H1 (cell line): ENCODE measurements around the gene AK8. TPM values are rescaled to one million over a fixed set of nuclear protein-coding genes. Genes with fewer than 3 reads are reported as not detected.

Source experiments
- CTCF ChIA-PET: fragments of 300-600 bp; sonication (Branson Sonifier 250); formaldehyde crosslinking; loops from one replicate; lab custom pipeline; 2021; ENCODE audit not compliant: partially characterized antibody; lab: Charles Lee
- POLR2A ChIA-PET: fragments of 300-600 bp; sonication (Branson Sonifier 250); formaldehyde crosslinking; loops from one replicate; lab custom pipeline; 2021; ENCODE audit warnings: inconsistent platforms; ENCODE audit not compliant: partially characterized antibody; lab: Charles Lee
- DNase-seq, 2 experiments: peaks; one replicate each; pipeline versions ENCODE4 v3.0.0 to v3.0.0-alpha.2; 2010 to 2022; ENCODE audit warnings: low spot score in 2 of 2, low read depth in 1 of 2, mixed read lengths in 1 of 2
- FAIRE-seq: peaks from 2 replicates; lab custom pipeline; 2011; peaks lifted over from hg19 to GRCh38; lab: Jason Lieb, UNC
- H2AFZ ChIP-seq: 2 replicates; pipeline ENCODE4 v1.8.1; 2012; ENCODE audit warnings: low read length, inconsistent platforms
- H2AK5ac ChIP-seq: 2 replicates; pipeline ENCODE4 v1.6.1; 2013; ENCODE audit warnings: low read depth, low read length
- H2BK120ac ChIP-seq: replicated peaks from 2 replicates; pipeline ENCODE3; 2013; ENCODE audit warnings: low read depth, low read length, inconsistent platforms
- H2BK12ac ChIP-seq: 2 replicates; pipeline ENCODE4 v1.6.1; 2013; ENCODE audit warnings: low read depth, low read length
- H2BK15ac ChIP-seq: 2 replicates; pipeline ENCODE4 v1.6.1; 2013; ENCODE audit warnings: low read length
- H2BK20ac ChIP-seq: 2 replicates; pipeline ENCODE4 v1.6.1; 2013; ENCODE audit warnings: low read length
- H2BK5ac ChIP-seq: 2 replicates; pipeline ENCODE4 v1.6.1; 2013; ENCODE audit warnings: low read depth, low read length
- H3K14ac ChIP-seq: 2 replicates; pipeline ENCODE4 v1.6.1; 2013; ENCODE audit warnings: inconsistent platforms; ENCODE audit not compliant: insufficient read length
- H3K18ac ChIP-seq: 2 replicates; pipeline ENCODE4 v1.6.1; 2013; ENCODE audit warnings: low read length; ENCODE audit errors: extremely low read depth
- H3K23ac ChIP-seq: 2 replicates; pipeline ENCODE4 v1.6.1; 2013; ENCODE audit warnings: inconsistent platforms; ENCODE audit not compliant: insufficient read length
- H3K23me2 ChIP-seq: 2 replicates; pipeline ENCODE4 v1.6.1; 2013; ENCODE audit warnings: low read depth, low read length
- H3K27ac ChIP-seq: 2 replicates; pipeline ENCODE4 v1.6.1; 2011; ENCODE audit warnings: low read depth, low read length, inconsistent platforms
- H3K27me3 ChIP-seq, 4 experiments: replicated peaks in 1 of 4; 1 replicate in 1 of 4; 2 replicates in 3 of 4; pipeline versions ENCODE4 v1.6.1 to v1.8.1; 2011 to 2013; ENCODE audit warnings: low read length in 3 of 4, mild to moderate bottlenecking in 3 of 4, inconsistent platforms in 2 of 4, mixed read lengths in 2 of 4, moderate library complexity in 1 of 4; ENCODE audit not compliant: control insufficient read depth in 3 of 4, insufficient read depth in 3 of 4; ENCODE audit errors: extremely low read depth in 1 of 4
- H3K36me3 ChIP-seq, 4 experiments: 2 replicates each; pipeline versions ENCODE4 v1.6.1 to v1.8.1; 2011 to 2013; ENCODE audit warnings: mild to moderate bottlenecking in 4 of 4, low read length in 3 of 4, moderate library complexity in 2 of 4, control low read depth in 1 of 4, inconsistent platforms in 1 of 4; ENCODE audit not compliant: insufficient read depth in 4 of 4, control insufficient read depth in 2 of 4
- H3K4ac ChIP-seq: replicated peaks from 2 replicates; pipeline ENCODE3; 2013; ENCODE audit warnings: low read length, low read depth, mixed read lengths, inconsistent platforms; ENCODE audit not compliant: insufficient read length
- H3K4me1 ChIP-seq, 4 experiments: replicated peaks in 1 of 4; 1 replicate in 1 of 4; 2 replicates in 3 of 4; pipeline versions ENCODE4 v1.6.1 to v1.8.1; 2011 to 2013; ENCODE audit warnings: low read length in 3 of 4, inconsistent platforms in 2 of 4, mixed read lengths in 1 of 4; ENCODE audit not compliant: insufficient read depth in 4 of 4, control insufficient read depth in 3 of 4
- H3K4me2 ChIP-seq, 2 experiments: 2 replicates each; pipeline versions ENCODE4 v1.6.1 to v1.8.1; 2011 to 2013; ENCODE audit warnings: low read depth in 2 of 2, low read length in 2 of 2, control low read depth in 1 of 2, inconsistent platforms in 1 of 2, mild to moderate bottlenecking in 1 of 2; ENCODE audit not compliant: insufficient read depth in 1 of 2
- H3K4me3 ChIP-seq, 4 experiments: fragments of 200-600, 300-600 bp in 1 of 4; sonication (generic), shearing (Covaris generic), sonication (Bioruptor Twin) in 1 of 4; 2 replicates each; pipeline versions ENCODE4 v1.5.1 to v1.8.1; 2011 to 2016; ENCODE audit warnings: low read length in 4 of 4, low read depth in 3 of 4, control low read depth in 2 of 4, inconsistent platforms in 2 of 4, mild to moderate bottlenecking in 2 of 4, mixed read lengths in 1 of 4, moderate library complexity in 1 of 4; ENCODE audit not compliant: insufficient read depth in 2 of 4; ENCODE audit errors: extremely low read depth in 1 of 4
- H3K56ac ChIP-seq: replicated peaks from 2 replicates; pipeline ENCODE3; 2013; ENCODE audit warnings: low read depth, mild to moderate bottlenecking, mixed read lengths, low read length, inconsistent platforms; ENCODE audit not compliant: insufficient read length
- H3K79me1 ChIP-seq: 2 replicates; pipeline ENCODE4 v1.6.1; 2013; ENCODE audit warnings: low read depth, low read length, control low read depth
- H3K79me2 ChIP-seq, 2 experiments: 2 replicates each; pipeline versions ENCODE4 v1.6.1 to v1.8.1; 2012 to 2013; ENCODE audit warnings: low read length in 2 of 2, mild to moderate bottlenecking in 2 of 2, inconsistent platforms in 1 of 2; ENCODE audit not compliant: insufficient read depth in 2 of 2, control insufficient read depth in 1 of 2
- H3K9ac ChIP-seq, 4 experiments: replicated peaks in 1 of 4; 1 replicate in 1 of 4; 2 replicates in 3 of 4; pipeline versions ENCODE4 v1.6.1 to v1.8.1; 2011 to 2013; ENCODE audit warnings: low read depth in 3 of 4, low read length in 3 of 4, control low read depth in 2 of 4, mild to moderate bottlenecking in 2 of 4, moderate library complexity in 2 of 4, inconsistent platforms in 1 of 4; ENCODE audit errors: extremely low read depth in 1 of 4
- H3K9me3 ChIP-seq, 2 experiments: 2 replicates each; pipeline versions ENCODE4 v1.6.1 to v1.8.1; 2012 to 2013; ENCODE audit warnings: mild to moderate bottlenecking in 2 of 2, moderate library complexity in 2 of 2, control low read depth in 1 of 2, inconsistent platforms in 1 of 2, low read depth in 1 of 2, low read length in 1 of 2, mixed read lengths in 1 of 2; ENCODE audit not compliant: insufficient read depth in 2 of 2
- H4K20me1 ChIP-seq, 2 experiments: replicated peaks in 1 of 2; 2 replicates each; pipeline versions ENCODE3 to v1.8.1; 2011 to 2013; ENCODE audit warnings: inconsistent platforms in 2 of 2, low read length in 2 of 2, mild to moderate bottlenecking in 1 of 2; ENCODE audit not compliant: insufficient read depth in 2 of 2, control insufficient read depth in 1 of 2
- H4K5ac ChIP-seq: 2 replicates; pipeline ENCODE4 v1.6.1; 2013; ENCODE audit warnings: low read length, low read depth, mixed read lengths, inconsistent platforms; ENCODE audit not compliant: insufficient read length
- H4K8ac ChIP-seq: 2 replicates; pipeline ENCODE4 v1.8.0; 2013; ENCODE audit warnings: mild to moderate bottlenecking, moderate library complexity, low read length, inconsistent platforms; ENCODE audit not compliant: insufficient read depth; ENCODE audit errors: extremely low read depth
- H4K91ac ChIP-seq: replicated peaks from 2 replicates; pipeline ENCODE3; 2013; ENCODE audit warnings: low read length, mixed read lengths, inconsistent platforms; ENCODE audit not compliant: insufficient read length
- BACH1 ChIP-seq: IDR thresholded peaks from 2 replicates; pipeline ENCODE4 v1.6.1; 2012; ENCODE audit warnings: low read length, improper control_type of control experiment
- E2F6 ChIP-seq: IDR thresholded peaks from 2 replicates; pipeline ENCODE4 v1.6.1; 2012; ENCODE audit warnings: inconsistent platforms
- POLR2A ChIP-seq, 2 experiments: IDR thresholded peaks; 1 replicate in 1 of 2; 2 replicates in 1 of 2; pipeline ENCODE4 v1.6.1; 2011; ENCODE audit warnings: low read depth in 2 of 2, low read length in 2 of 2, mild to moderate bottlenecking in 2 of 2; ENCODE audit errors: control extremely low read depth in 1 of 2
- POLR2AphosphoS5 ChIP-seq: IDR thresholded peaks from 2 replicates; pipeline ENCODE4 v1.6.1; 2011; ENCODE audit warnings: low read depth, low read length
- POU5F1 ChIP-seq: IDR thresholded peaks from 2 replicates; pipeline ENCODE4 v1.6.1; 2011; ENCODE audit warnings: low read depth, mild to moderate bottlenecking, low read length, moderate library complexity
- SIRT6 ChIP-seq: IDR thresholded peaks from one replicate; pipeline ENCODE4 v1.7.1; 2012; ENCODE audit warnings: low read length, inconsistent platforms
- WGBS, 2 experiments: shearing (Covaris generic) in 1 of 2; methylation state at CpG; one replicate each; pipeline versions ENCODE4 v1.1.6 to v1.1.7; 2013 to 2015; ENCODE audit warnings: low lambda C conversion rate in 2 of 2, mixed read lengths in 2 of 2, inconsistent platforms in 1 of 2, low coverage in 1 of 2, missing lambda C conversion rate in 1 of 2; ENCODE audit not compliant: insufficient replicate concordance in 2 of 2, insufficient coverage in 1 of 2, insufficient read length in 1 of 2; ENCODE audit errors: extremely low coverage in 1 of 2, missing lambda C conversion rate in 1 of 2; 5-methylcytosine and 5-hydroxymethylcytosine counted together
- polyA plus RNA-seq, 7 experiments: library from polyadenylated mRNA; depleted of rRNA in 3 of 7; stranded (reverse) in 5 of 7; unstranded in 2 of 7; fragments of >200 nt in 5 of 7; fragments of 200-250 nt in 2 of 7; gene quantifications; 1 replicate in 5 of 7; 2 replicates in 1 of 7; 4 replicates in 1 of 7; pipeline versions ENCODE4 v1.2.1 to v1.2.3, GENCODE V29; 2011 to 2013; ENCODE audit warnings: missing spikeins in 2 of 7, mixed read lengths in 2 of 7
- total RNA-seq: library from RNA; stranded (reverse); fragmentation: NEBNext Ultra II Directional; extraction: Animal tissue kit (Norgen Biotek cat#: 25700); gene quantifications from 2 replicates; pipeline ENCODE4 v1.2.1, GENCODE V29; 2021
- TF ChIP-seq, protein P1 (sequence below), 3 experiments: IDR thresholded peaks; 1 replicate in 2 of 3; 2 replicates in 1 of 3; pipeline versions ENCODE4 v1.5.1 to v1.6.1; 2011; ENCODE audit warnings: low read length in 3 of 3, mild to moderate bottlenecking in 3 of 3, inconsistent platforms in 2 of 3, low read depth in 1 of 3, moderate library complexity in 1 of 3; ENCODE audit not compliant: insufficient read depth in 1 of 3; ENCODE audit errors: control extremely low read depth in 1 of 3
- TF ChIP-seq, protein P2 (sequence below): IDR thresholded peaks from 2 replicates; pipeline ENCODE4 v1.6.1; 2012; ENCODE audit warnings: low read length, inconsistent platforms

Gene AK8
- total and polyA plus RNA-seq, 2 of the 8 experiments (the other 6 are each of a cell fraction or from before 2014, with no cell fraction given), result 0.35 to 0.48 TPM

- no peak overlapping the region for H2AK5ac ChIP-seq
- 87% methylated on average over 10 of the region's 10 CpGs; no CpG with 5 or more reads in 1 of the 2 experiments for WGBS, 2 experiments
- FAIRE-seq (no peak), DNase-seq (no peak)
- H3K18ac ChIP-seq, result no peak overlapping the region
- ChIA-PET POLR2A (interaction anchor here (1.0 to 1.3 kb wide), 2 partner anchors 17 to 191 kb away, joined by 3 read pairs; partner anchors contain the start of gene TSC1), CTCF (interaction anchor here (0.6 to 1.5 kb wide), 8 partner anchors 9 to 224 kb away, joined by 3 to 5 read pairs (median 4); no protein-coding TSS in a partner anchor)
- no peak overlapping the region for H3K14ac ChIP-seq
- H2AFZ ChIP-seq, result no peak overlapping the region
- peaks cover 0 to 8% (median 3%) of the 10 kb centered on the region in 4 experiments; a peak in 4 of 7 replicates for H3K4me1 ChIP-seq
- no peaks in the 10 kb centered on the region for H3K79me1 ChIP-seq
- no peak overlapping the region for H2BK5ac ChIP-seq
- H2BK20ac ChIP-seq, result no peak overlapping the region
- H3K9ac ChIP-seq, result no peak overlapping the region
- H4K5ac ChIP-seq, result no peak overlapping the region
- no peak overlapping the region for H3K23ac ChIP-seq
- H3K9me3 ChIP-seq, result no peaks in the 10 kb centered on the region
- H3K4ac ChIP-seq, result peak overlapping the region; percentile 14
- H3K23me2 ChIP-seq, result no peaks in the 10 kb centered on the region
- TF ChIP-seq, protein P1, sequence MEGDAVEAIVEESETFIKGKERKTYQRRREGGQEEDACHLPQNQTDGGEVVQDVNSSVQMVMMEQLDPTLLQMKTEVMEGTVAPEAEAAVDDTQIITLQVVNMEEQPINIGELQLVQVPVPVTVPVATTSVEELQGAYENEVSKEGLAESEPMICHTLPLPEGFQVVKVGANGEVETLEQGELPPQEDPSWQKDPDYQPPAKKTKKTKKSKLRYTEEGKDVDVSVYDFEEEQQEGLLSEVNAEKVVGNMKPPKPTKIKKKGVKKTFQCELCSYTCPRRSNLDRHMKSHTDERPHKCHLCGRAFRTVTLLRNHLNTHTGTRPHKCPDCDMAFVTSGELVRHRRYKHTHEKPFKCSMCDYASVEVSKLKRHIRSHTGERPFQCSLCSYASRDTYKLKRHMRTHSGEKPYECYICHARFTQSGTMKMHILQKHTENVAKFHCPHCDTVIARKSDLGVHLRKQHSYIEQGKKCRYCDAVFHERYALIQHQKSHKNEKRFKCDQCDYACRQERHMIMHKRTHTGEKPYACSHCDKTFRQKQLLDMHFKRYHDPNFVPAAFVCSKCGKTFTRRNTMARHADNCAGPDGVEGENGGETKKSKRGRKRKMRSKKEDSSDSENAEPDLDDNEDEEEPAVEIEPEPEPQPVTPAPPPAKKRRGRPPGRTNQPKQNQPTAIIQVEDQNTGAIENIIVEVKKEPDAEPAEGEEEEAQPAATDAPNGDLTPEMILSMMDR (IDR thresholded peaks at IDR 0.05; ENCODE audit: control extremely low read depth in 1 of 3, insufficient read depth in 1 of 3, low read depth in 1 of 3, low read length in 3 of 3), result no peak
- no peak for TF ChIP-seq POLR2AphosphoS5
- TF ChIP-seq, protein P2, sequence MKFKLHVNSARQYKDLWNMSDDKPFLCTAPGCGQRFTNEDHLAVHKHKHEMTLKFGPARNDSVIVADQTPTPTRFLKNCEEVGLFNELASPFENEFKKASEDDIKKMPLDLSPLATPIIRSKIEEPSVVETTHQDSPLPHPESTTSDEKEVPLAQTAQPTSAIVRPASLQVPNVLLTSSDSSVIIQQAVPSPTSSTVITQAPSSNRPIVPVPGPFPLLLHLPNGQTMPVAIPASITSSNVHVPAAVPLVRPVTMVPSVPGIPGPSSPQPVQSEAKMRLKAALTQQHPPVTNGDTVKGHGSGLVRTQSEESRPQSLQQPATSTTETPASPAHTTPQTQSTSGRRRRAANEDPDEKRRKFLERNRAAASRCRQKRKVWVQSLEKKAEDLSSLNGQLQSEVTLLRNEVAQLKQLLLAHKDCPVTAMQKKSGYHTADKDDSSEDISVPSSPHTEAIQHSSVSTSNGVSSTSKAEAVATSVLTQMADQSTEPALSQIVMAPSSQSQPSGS, result no peak
- TF ChIP-seq E2F6, result no peak
- TF ChIP-seq SIRT6, result no peak
- no peak for TF ChIP-seq BACH1
- TF ChIP-seq POU5F1, result no peak
- TF ChIP-seq POLR2A (IDR thresholded peaks at IDR 0.05; ENCODE audit: control extremely low read depth in 1 of 2, low read depth in 2 of 2, low read length in 2 of 2), result no peak
- H3K36me3 ChIP-seq, result no peaks in the 10 kb centered on the region
- no peak overlapping the region; the same call in 1 of the 2 replicates for H4K8ac ChIP-seq
- H3K4me3 ChIP-seq, result no peak overlapping the region
- no peaks in the 10 kb centered on the region for H4K20me1 ChIP-seq
- no peak overlapping the region; a peak in 1 of 4 replicates for H3K4me2 ChIP-seq
- no peak overlapping the region for H2BK120ac ChIP-seq
- no peak overlapping the region for H3K27ac ChIP-seq
- no peaks in the 10 kb centered on the region for H3K79me2 ChIP-seq
- no peaks in the 10 kb centered on the region; a peak in 1 of 7 replicates for H3K27me3 ChIP-seq
- no peak overlapping the region for H3K56ac ChIP-seq
- no peak overlapping the region for H4K91ac ChIP-seq
- no peak overlapping the region for H2BK15ac ChIP-seq
- H2BK12ac ChIP-seq, result no peak overlapping the region
Observed at GRCh38 chr9:132752877-132753592, 125.0 kb downstream of the AK8 start.
